ENCODE measurements around the gene RSAD2. TPM values are rescaled to one million over a fixed set of nuclear protein-coding genes. Genes with fewer than 3 reads are reported as not detected.

The RSAD2 gene
- total and polyA plus RNA-seq, 2 of the 4 experiments (the other 2 are of a cell fraction), result not detected

DNA sequence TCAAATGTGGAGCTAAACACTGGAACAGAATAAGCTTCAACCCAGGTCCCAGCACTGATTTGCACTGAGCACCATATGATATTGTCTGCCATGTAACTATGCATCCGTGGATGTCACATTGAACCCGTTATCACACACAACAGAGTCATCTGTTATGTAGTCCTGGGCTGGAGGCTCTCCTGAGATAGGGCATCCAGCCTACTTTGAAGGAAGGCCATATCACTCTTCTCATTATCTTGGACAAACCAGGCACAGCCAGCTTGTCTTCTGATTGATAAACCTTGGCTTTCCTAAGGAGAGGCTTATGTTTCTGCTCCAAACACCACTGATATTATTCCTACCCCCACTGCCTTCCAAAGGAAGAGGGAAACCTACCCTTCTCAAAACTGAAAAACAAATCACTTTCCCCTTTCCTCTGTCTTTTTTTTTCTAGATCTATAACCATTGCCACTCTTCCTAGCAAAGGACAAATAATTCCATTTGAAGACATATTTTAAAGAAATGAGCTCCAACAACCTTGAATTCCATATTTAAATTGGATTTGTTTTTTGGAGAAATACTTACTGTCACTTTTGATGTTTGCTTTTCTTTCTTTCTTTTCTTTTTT is 16.4 kb downstream of the RSAD2 start:
- ChIA-PET CTCF (interaction anchor here (0.5 kb wide), 1 partner anchor 172 kb away, joined by 5 read pairs; no protein-coding TSS in a partner anchor), POLR2A (ENCODE audit: unreplicated experiment) (no interaction called here)
- H3K56ac ChIP-seq (ENCODE audit: extremely low read depth, insufficient read depth, low read length), result no peak overlapping the region
- no peak overlapping the region for H2BK20ac ChIP-seq (ENCODE audit: low read depth, low read length)
- no peak overlapping the region for H2AFZ ChIP-seq (replicated peaks; ENCODE audit: low read length, poor library complexity)
- no peak overlapping the region for H3K4ac ChIP-seq (ENCODE audit: low read depth, low read length)
- no peak overlapping the region for H3K4me2 ChIP-seq (ENCODE audit: low read depth, low read length)
- H2BK5ac ChIP-seq (ENCODE audit: low read depth, low read length, poor library complexity, severe bottlenecking), result no peak overlapping the region
- no peaks in the 10 kb centered on the region for H3K9me3 ChIP-seq (ENCODE audit: control insufficient read depth, insufficient read depth, low read length)
- no peaks in the 10 kb centered on the region for H3K4me1 ChIP-seq (ENCODE audit: control insufficient read depth, insufficient read depth, low read length)
- no peak overlapping the region for H4K5ac ChIP-seq (ENCODE audit: low read depth, low read length)
- H2BK15ac ChIP-seq (ENCODE audit: low read depth, low read length), result no peak overlapping the region
- H3K23ac ChIP-seq (ENCODE audit: low read depth, low read length), result no peak overlapping the region
- no peak overlapping the region for H4K8ac ChIP-seq (ENCODE audit: low read depth in 2 of 2, low read length in 2 of 2)
- H3K9ac ChIP-seq (ENCODE audit: low read depth, low read length), result no peak overlapping the region
- DNase-seq (no peak), ATAC-seq (ENCODE audit: low read depth) (no peak)
- H3K27ac ChIP-seq (ENCODE audit: insufficient read depth, low read length), result no peak overlapping the region
- WGBS, 2 experiments (ENCODE audit: extremely low coverage in 2 of 2, insufficient read length in 1 of 2), result 32% methylated on average over 2 of the region's 2 CpGs; no CpG with 5 or more reads in 1 of the 2 experiments
- no peak overlapping the region for H2AK5ac ChIP-seq (ENCODE audit: low read depth, low read length)
- H3K27me3 ChIP-seq (ENCODE audit: control insufficient read depth, insufficient read depth, low read length), result no peaks in the 10 kb centered on the region
- H2BK120ac ChIP-seq (ENCODE audit: low read depth, low read length), result no peak overlapping the region
- in situ Hi-C loops (cut with MboI; ENCODE audit: low sequenced_read_pairs) (no loop called here), intact Hi-C loops (cut with micrococcal nuclease) (no loop called here), dilution Hi-C loops (cut with HindIII; ENCODE audit: low sequenced_read_pairs, unreplicated experiment) (no loop called here)
- H3K79me1 ChIP-seq (ENCODE audit: low read depth in 1 of 2, low read length in 2 of 2), result no peaks in the 10 kb centered on the region
- H3K9me1 ChIP-seq (ENCODE audit: insufficient read depth, low read length), result no peaks in the 10 kb centered on the region
- no peak overlapping the region for H3K18ac ChIP-seq (ENCODE audit: low read depth, low read length)
- BruUV-seq (replicated peaks), result no TSS peak
- H3K36me3 ChIP-seq (ENCODE audit: control insufficient read depth, insufficient read depth, low read length), result no peaks in the 10 kb centered on the region
- TF ChIP-seq FOS (IDR thresholded peaks at IDR 0.05; ENCODE audit: low read depth, low read length) (no peak), CEBPB (IDR thresholded peaks at IDR 0.05; ENCODE audit: low read depth, low read length) (no peak), MAFK (IDR thresholded peaks at IDR 0.05; ENCODE audit: low read depth, low read length) (no peak), RFX5 (IDR thresholded peaks at IDR 0.05; ENCODE audit: low read depth, low read length) (no peak), SMC3 (IDR thresholded peaks at IDR 0.05; ENCODE audit: low read depth, low read length) (no peak), POLR2A (IDR thresholded peaks at IDR 0.05; ENCODE audit: low read depth, low read length) (no peak), RCOR1 (IDR thresholded peaks at IDR 0.05; ENCODE audit: insufficient replicate concordance, low read length) (no peak), RAD21 (IDR thresholded peaks at IDR 0.05; ENCODE audit: low read length) (no peak)
- no peak overlapping the region for H4K91ac ChIP-seq (ENCODE audit: insufficient read depth, low read depth, low read length)
- H3K14ac ChIP-seq (replicated peaks; ENCODE audit: low read depth, low read length), result no peak overlapping the region
- no peak overlapping the region for H3K4me3 ChIP-seq (ENCODE audit: insufficient read depth, low read depth, low read length)
- H2AK9ac ChIP-seq (replicated peaks; ENCODE audit: low read depth, low read length, poor library complexity), result no peak overlapping the region
- no peaks in the 10 kb centered on the region for H4K20me1 ChIP-seq (ENCODE audit: insufficient read depth, low read length)

All from IMR-90 (cell line).